Esophagus muscularis mucosa (tissue), 4 donors: ENCODE results near the gene HUWE1. TPM values are rescaled to one million over a fixed set of nuclear protein-coding genes. Genes with fewer than 3 reads are reported as not detected.

Experiments
- DNase-seq: peaks from one replicate; pipeline ENCODE4 v3.0.0-alpha.2; 2017; ENCODE audit errors: extremely low spot score
- H3K27ac ChIP-seq, 4 donors: fragments of 200-600 bp; sonication (generic); replicated peaks in 1 of 4; 1 replicate in 3 of 4; 2 replicates in 1 of 4; pipeline ENCODE4 v1.5.1; 2016 to 2019; ENCODE audit warnings: mild to moderate bottlenecking in 1 of 4
- H3K27me3 ChIP-seq, 4 donors: fragments of 200-600 bp; sonication (generic); one replicate each; pipeline versions ENCODE4 v1.5.1 to v1.6.0; 2016 to 2019
- H3K36me3 ChIP-seq, 4 donors: fragments of 200-600 bp; sonication (generic); one replicate each; pipeline ENCODE4 v1.5.1; 2016 to 2019
- H3K4me1 ChIP-seq, 4 donors: fragments of 200-600 bp; sonication (generic); one replicate each; pipeline ENCODE4 v1.5.1; 2016 to 2019
- H3K4me3 ChIP-seq, 4 donors: fragments of 200-600 bp; sonication (generic); 1 replicate in 2 of 4; 2 replicates in 2 of 4; pipeline ENCODE4 v1.5.1; 2016 to 2019; ENCODE audit warnings: mild to moderate bottlenecking in 4 of 4, moderate library complexity in 1 of 4
- H3K9me3 ChIP-seq, 4 donors: fragments of 200-600 bp; sonication (generic); 1 replicate in 3 of 4; 2 replicates in 1 of 4; pipeline ENCODE4 v1.5.1; 2016 to 2019
- CTCF ChIP-seq, 3 experiments: fragments of 200-600 bp in 2 of 3; fragments of 450-650 bp in 1 of 3; sonication (generic) in 2 of 3; IDR thresholded peaks; one replicate each; pipeline ENCODE4 v1.5.1; 2017 to 2019; ENCODE audit warnings: antibody characterized with exemption in 3 of 3, mild to moderate bottlenecking in 2 of 3, moderate library complexity in 1 of 3
- EP300 ChIP-seq: sonication (generic); formaldehyde crosslinking; IDR thresholded peaks from one replicate; pipeline ENCODE4 v1.6.1; 2017; ENCODE audit warnings: antibody characterized with exemption
- POLR2A ChIP-seq: fragments of 450-650 bp; IDR thresholded peaks from one replicate; pipeline ENCODE4 v1.6.1; 2017; ENCODE audit warnings: antibody characterized with exemption, moderate library complexity, mild to moderate bottlenecking, low read depth
- POLR2AphosphoS5 ChIP-seq, 2 donors: sonication (generic); formaldehyde crosslinking; IDR thresholded peaks; one replicate each; pipeline ENCODE4 v1.6.1; 2017; ENCODE audit warnings: antibody characterized with exemption in 2 of 2
- WGBS: methylation state at CpG from one replicate; pipeline ENCODE4 v1.1.5; 2018; 5-methylcytosine and 5-hydroxymethylcytosine counted together
- intact Hi-C: fragments of 100-400 bp; cut with DNase I; formaldehyde crosslinking; loops from one replicate; pipeline ENCODE4 v1.15.1; 2023
- total RNA-seq, 4 donors: library from RNA; depleted of rRNA; stranded (reverse); fragments of >200 nt; gene quantifications; one replicate each; pipeline versions ENCODE4 v1.1.0 to v1.2.1, GENCODE V29; 2016

Gene HUWE1
- total RNA-seq, 4 donors from 2014 or later: 100 to 149 (median 129) TPM

GRCh38 chrX:53631156-53631555 is 55.4 kb downstream of the HUWE1 start:
- H3K27ac ChIP-seq: no peak overlapping the region
- no peak for DNase-seq
- H3K36me3 ChIP-seq: peaks cover 0 to 72% (median 51%) of the 10 kb centered on the region in 4 donors
- H3K27me3 ChIP-seq: no peaks in the 10 kb centered on the region
- H3K4me3 ChIP-seq: no peak overlapping the region
- TF ChIP-seq POLR2A (no peak), POLR2AphosphoS5 (IDR thresholded peaks at IDR 0.05) (no peak), EP300 (no peak), CTCF (IDR thresholded peaks at IDR 0.05) (no peak)
- intact Hi-C loops: no loop called here
- no peaks in the 10 kb centered on the region for H3K4me1 ChIP-seq
- no peaks in the 10 kb centered on the region for H3K9me3 ChIP-seq
- WGBS: 72% methylated on average over 2 of the region's 2 CpGs

- no peaks in the 10 kb centered on the region for H3K9me3 ChIP-seq
- H3K4me3 ChIP-seq: no peak overlapping the region
- H3K4me1 ChIP-seq: no peaks in the 10 kb centered on the region
- WGBS: 78% methylated on average over 4 of the region's 4 CpGs
- no peaks in the 10 kb centered on the region for H3K27me3 ChIP-seq
- DNase-seq: no peak
- intact Hi-C loops: no loop called here
- no peak overlapping the region for H3K27ac ChIP-seq
- TF ChIP-seq POLR2AphosphoS5 (IDR thresholded peaks at IDR 0.05): no peak
- no peak for TF ChIP-seq EP300
- TF ChIP-seq CTCF (IDR thresholded peaks at IDR 0.05): no peak
- TF ChIP-seq POLR2A: no peak
- H3K36me3 ChIP-seq: peaks cover 0 to 81% (median 53%) of the 10 kb centered on the region in 4 donors
Measured at GRCh38 chrX:53630261-53630660, 56.3 kb downstream of the HUWE1 start.

GRCh38 chrX:53622431-53622830 is 64.1 kb downstream of the HUWE1 start:
- no peak for TF ChIP-seq POLR2A
- TF ChIP-seq POLR2AphosphoS5 (IDR thresholded peaks at IDR 0.05): no peak
- no peak for TF ChIP-seq EP300
- TF ChIP-seq CTCF (IDR thresholded peaks at IDR 0.05): no peak
- no peak overlapping the region for H3K4me3 ChIP-seq
- no peaks in the 10 kb centered on the region for H3K27me3 ChIP-seq
- intact Hi-C loops: no loop called here
- no peaks in the 10 kb centered on the region for H3K4me1 ChIP-seq
- DNase-seq: no peak
- peaks cover 0 to 80% (median 37%) of the 10 kb centered on the region in 4 donors for H3K36me3 ChIP-seq
- 79% methylated on average over 2 of the region's 2 CpGs for WGBS
- no peak overlapping the region for H3K27ac ChIP-seq
- H3K9me3 ChIP-seq: no peaks in the 10 kb centered on the region

GRCh38 chrX:53621418-53621986 is 65.0 kb downstream of the HUWE1 start:
- no peak for TF ChIP-seq EP300
- no peak for TF ChIP-seq POLR2AphosphoS5 (IDR thresholded peaks at IDR 0.05)
- no peak for TF ChIP-seq POLR2A
- no peak for TF ChIP-seq CTCF (IDR thresholded peaks at IDR 0.05)
- no peak for DNase-seq
- WGBS: 61% methylated on average over 4 of the region's 4 CpGs

GRCh38 chrX:53616946-53617345 is 69.6 kb downstream of the HUWE1 start:
- 75% methylated on average over 6 of the region's 6 CpGs for WGBS
- intact Hi-C loops: no loop called here
- H3K9me3 ChIP-seq: no peaks in the 10 kb centered on the region

More at GRCh38 chrX:53621418-53621986, 65.0 kb downstream of the HUWE1 start:
- Histone ChIP-seq H3K36me3 (peaks cover 0 to 80% (median 40%) of the 10 kb centered on the region in 4 donors), H3K4me3 (no peak overlapping the region), H3K4me1 (no peaks in the 10 kb centered on the region), H3K27me3 (no peaks in the 10 kb centered on the region), H3K9me3 (no peaks in the 10 kb centered on the region), H3K27ac (no peak overlapping the region)
- intact Hi-C loops: no loop called here

More at GRCh38 chrX:53616946-53617345, 69.6 kb downstream of the HUWE1 start:
- no peak overlapping the region for H3K27ac ChIP-seq
- no peaks in the 10 kb centered on the region for H3K27me3 ChIP-seq
- no peaks in the 10 kb centered on the region for H3K4me1 ChIP-seq
- no peak for DNase-seq
- no peak overlapping the region for H3K4me3 ChIP-seq
- H3K36me3 ChIP-seq: peaks cover 21 to 87% (median 51%) of the 10 kb centered on the region in 4 donors
- TF ChIP-seq POLR2A (no peak), EP300 (no peak), CTCF (IDR thresholded peaks at IDR 0.05) (no peak), POLR2AphosphoS5 (IDR thresholded peaks at IDR 0.05) (no peak)
